IMR-90 (cell line): ENCODE measurements around the gene TES. TPM values are rescaled to one million over a fixed set of nuclear protein-coding genes. Genes with fewer than 3 reads are reported as not detected.
A peak's percentile ranks its signal among the peaks of the same experiment; 100 is the strongest.

Experiments used
- ATAC-seq: fragments of 200-7000 bp; cut with Tn5 transposase; 2 replicates; pipeline ENCODE4 v1.9.1; 2020; ENCODE audit warnings: low read depth, mild to moderate bottlenecking, moderate library complexity
- BruUV-seq: library from RNA; stranded (reverse); fragments of 400-500 nt; replicated peaks from 2 replicates; lab custom pipeline; 2021; lab: Mats Ljungman, UMichigan
- CTCF ChIA-PET: fragments of 300-600 bp; formaldehyde crosslinking; extraction: SDS; loops from one replicate; lab custom pipeline; 2021; ENCODE audit warnings: antibody characterized with exemption; lab: Yijun Ruan, JAX
- POLR2A ChIA-PET: fragments of 300-600 bp; sonication (Branson Sonifier 250); formaldehyde crosslinking; loops from one replicate; lab custom pipeline; 2022; ENCODE audit warnings: antibody characterized with exemption; ENCODE audit not compliant: unreplicated experiment; lab: Charles Lee
- DNase-seq: peaks from one replicate; pipeline ENCODE4 v3.0.0; 2013
- H2AFZ ChIP-seq: replicated peaks from 2 replicates; pipeline ENCODE3; 2013; ENCODE audit warnings: low read length, mild to moderate bottlenecking; ENCODE audit not compliant: poor library complexity
- H2AK5ac ChIP-seq: 2 replicates; pipeline ENCODE4 v1.6.1; 2013; ENCODE audit warnings: low read depth, low read length, inconsistent platforms
- H2AK9ac ChIP-seq: replicated peaks from 2 replicates; pipeline ENCODE3; 2013; ENCODE audit warnings: mild to moderate bottlenecking, low read depth, low read length, moderate library complexity; ENCODE audit not compliant: poor library complexity
- H2BK120ac ChIP-seq: 2 replicates; pipeline ENCODE4 v1.6.1; 2013; ENCODE audit warnings: low read depth, low read length, inconsistent platforms
- H2BK15ac ChIP-seq: 3 replicates; pipeline ENCODE4 v1.6.1; 2013; ENCODE audit warnings: low read depth, low read length, inconsistent platforms
- H2BK20ac ChIP-seq: 2 replicates; pipeline ENCODE4 v1.6.1; 2013; ENCODE audit warnings: low read depth, mild to moderate bottlenecking, inconsistent platforms, low read length, moderate library complexity
- H2BK5ac ChIP-seq: 2 replicates; pipeline ENCODE4 v1.6.1; 2013; ENCODE audit warnings: mild to moderate bottlenecking, low read depth, low read length, inconsistent platforms; ENCODE audit not compliant: poor library complexity, severe bottlenecking
- H3K14ac ChIP-seq: replicated peaks from 2 replicates; pipeline ENCODE4 v1.6.1; 2013; ENCODE audit warnings: low read depth, low read length, inconsistent platforms
- H3K18ac ChIP-seq: 2 replicates; pipeline ENCODE4 v1.6.1; 2013; ENCODE audit warnings: low read depth, low read length, control low read depth
- H3K23ac ChIP-seq: 2 replicates; pipeline ENCODE4 v1.6.1; 2013; ENCODE audit warnings: low read depth, low read length, inconsistent platforms
- H3K27ac ChIP-seq: 2 replicates; pipeline ENCODE4 v1.5.1; 2013; ENCODE audit warnings: mild to moderate bottlenecking, control low read depth, low read length; ENCODE audit not compliant: insufficient read depth
- H3K27me3 ChIP-seq: 2 replicates; pipeline ENCODE4 v1.6.1; 2013; ENCODE audit warnings: low read length; ENCODE audit not compliant: control insufficient read depth, insufficient read depth
- H3K36me3 ChIP-seq: 2 replicates; pipeline ENCODE4 v1.6.1; 2013; ENCODE audit warnings: low read length, mixed read lengths; ENCODE audit not compliant: control insufficient read depth, insufficient read depth
- H3K4ac ChIP-seq: 2 replicates; pipeline ENCODE4 v1.6.1; 2013; ENCODE audit warnings: low read depth, low read length, inconsistent platforms
- H3K4me1 ChIP-seq: 2 replicates; pipeline ENCODE4 v1.6.1; 2013; ENCODE audit warnings: low read length, mixed read lengths; ENCODE audit not compliant: control insufficient read depth, insufficient read depth
- H3K4me2 ChIP-seq: 2 replicates; pipeline ENCODE4 v1.6.1; 2013; ENCODE audit warnings: low read depth, mild to moderate bottlenecking, control low read depth, low read length, moderate library complexity
- H3K4me3 ChIP-seq: 2 replicates; pipeline ENCODE4 v1.5.1; 2013; ENCODE audit warnings: low read depth, mild to moderate bottlenecking, control low read depth, low read length, moderate library complexity; ENCODE audit not compliant: insufficient read depth
- H3K56ac ChIP-seq: 2 replicates; pipeline ENCODE4 v1.6.1; 2013; ENCODE audit warnings: low read length, inconsistent platforms; ENCODE audit not compliant: insufficient read depth; ENCODE audit errors: extremely low read depth
- H3K79me1 ChIP-seq, 2 experiments: 2 replicates each; pipeline ENCODE4 v1.6.1; 2013; ENCODE audit warnings: low read length in 2 of 2, inconsistent platforms in 1 of 2, low read depth in 1 of 2
- H3K9ac ChIP-seq: 2 replicates; pipeline ENCODE4 v1.6.1; 2013; ENCODE audit warnings: low read depth, low read length, control low read depth
- H3K9me1 ChIP-seq: 2 replicates; pipeline ENCODE4 v1.6.1; 2013; ENCODE audit warnings: low read length, inconsistent platforms; ENCODE audit not compliant: insufficient read depth
- H3K9me3 ChIP-seq: 2 replicates; pipeline ENCODE4 v1.6.1; 2013; ENCODE audit warnings: low read length; ENCODE audit not compliant: control insufficient read depth, insufficient read depth
- H4K20me1 ChIP-seq: 2 replicates; pipeline ENCODE4 v1.6.1; 2013; ENCODE audit warnings: low read length, inconsistent platforms; ENCODE audit not compliant: insufficient read depth
- H4K5ac ChIP-seq: 2 replicates; pipeline ENCODE4 v1.6.1; 2013; ENCODE audit warnings: mild to moderate bottlenecking, low read depth, low read length, control low read depth
- H4K8ac ChIP-seq, 2 experiments: 2 replicates each; pipeline ENCODE4 v1.6.1; 2013; ENCODE audit warnings: low read depth in 2 of 2, low read length in 2 of 2, control low read depth in 1 of 2, inconsistent platforms in 1 of 2
- H4K91ac ChIP-seq: 2 replicates; pipeline ENCODE4 v1.6.1; 2013; ENCODE audit warnings: low read depth, low read length, inconsistent platforms; ENCODE audit not compliant: insufficient read depth
- BHLHE40 ChIP-seq: fragments of 150-350 bp; IDR thresholded peaks from 2 replicates; pipeline ENCODE4 v1.6.1; 2016; ENCODE audit warnings: mild to moderate bottlenecking, low read depth, low read length
- CEBPB ChIP-seq: IDR thresholded peaks from 2 replicates; pipeline ENCODE4 v1.6.1; 2012; ENCODE audit warnings: low read depth, low read length, improper control_type of control experiment
- CHD1 ChIP-seq: IDR thresholded peaks from 2 replicates; pipeline ENCODE4 v1.6.1; 2012; ENCODE audit warnings: low read depth, low read length, improper control_type of control experiment
- CTCF ChIP-seq: conservative IDR thresholded peaks from 2 replicates; pipeline ENCODE4 v1.5.1; 2012; ENCODE audit warnings: mild to moderate bottlenecking, low read depth, low read length, improper control_type of control experiment
- ELK1 ChIP-seq: fragments of 150-350 bp; IDR thresholded peaks from 2 replicates; pipeline ENCODE4 v1.6.1; 2016; ENCODE audit warnings: low read depth, mild to moderate bottlenecking, low read length, moderate library complexity, borderline replicate concordance
- FOS ChIP-seq: fragments of 150-350 bp; IDR thresholded peaks from 2 replicates; pipeline ENCODE4 v1.6.1; 2016; ENCODE audit warnings: low read depth, low read length
- MAFK ChIP-seq: IDR thresholded peaks from 2 replicates; pipeline ENCODE4 v1.6.1; 2012; ENCODE audit warnings: low read depth, low read length, improper control_type of control experiment
- MAZ ChIP-seq: IDR thresholded peaks from 2 replicates; pipeline ENCODE4 v1.6.1; 2012; ENCODE audit warnings: low read depth, mild to moderate bottlenecking, low read length, improper control_type of control experiment, moderate library complexity, borderline replicate concordance
- MXI1 ChIP-seq: IDR thresholded peaks from 2 replicates; pipeline ENCODE4 v1.6.1; 2012; ENCODE audit warnings: low read depth, mild to moderate bottlenecking, low read length, moderate library complexity, borderline replicate concordance
- NFE2L2 ChIP-seq: fragments of 150-350 bp; IDR thresholded peaks from 2 replicates; pipeline ENCODE4 v1.6.1; 2016; ENCODE audit warnings: low read depth, mild to moderate bottlenecking, low read length
- POLR2A ChIP-seq: IDR thresholded peaks from 2 replicates; pipeline ENCODE4 v1.6.1; 2012; ENCODE audit warnings: mild to moderate bottlenecking, low read depth, low read length
- RCOR1 ChIP-seq: IDR thresholded peaks from 2 replicates; pipeline ENCODE4 v1.6.1; 2012; ENCODE audit warnings: mild to moderate bottlenecking, low read length, improper control_type of control experiment; ENCODE audit not compliant: insufficient replicate concordance
- RFX5 ChIP-seq: IDR thresholded peaks from 2 replicates; pipeline ENCODE4 v1.8.0; 2012; ENCODE audit warnings: low read depth, mild to moderate bottlenecking, low read length, moderate library complexity
- WGBS, 2 experiments: methylation state at CpG; one replicate each; pipeline versions ENCODE4 v1.1.5 to v1.1.7; 2013; ENCODE audit warnings: missing lambda C conversion rate in 2 of 2; ENCODE audit not compliant: insufficient read length in 1 of 2; ENCODE audit errors: extremely low coverage in 2 of 2; 5-methylcytosine and 5-hydroxymethylcytosine counted together
- dilution Hi-C: fragments of 300-500 bp; cut with HindIII; formaldehyde crosslinking; loops from one replicate; pipeline ENCODE4 v1.14.3; 2018; ENCODE audit warnings: low sequenced_read_pairs; ENCODE audit not compliant: unreplicated experiment
- in situ Hi-C: fragments of 300-500 bp; cut with MboI; formaldehyde crosslinking; loops from 3 replicates; pipeline ENCODE4 v1.14.3; 2019; ENCODE audit warnings: low sequenced_read_pairs, inconsistent platforms, mixed read lengths
- intact Hi-C: fragments of 100-400 bp; cut with micrococcal nuclease; formaldehyde crosslinking; loops from 2 replicates; pipeline ENCODE4 v1.10.0; 2022
- polyA plus RNA-seq, 3 experiments: library from polyadenylated mRNA; depleted of rRNA; stranded (reverse); fragments of >200 nt; gene quantifications; 2 replicates each; pipeline ENCODE4 v1.2.3, GENCODE V29; 2012; ENCODE audit warnings: low replicate concordance in 1 of 3
- total RNA-seq: library from RNA; depleted of rRNA; stranded (reverse); fragments of >200 nt; gene quantifications from 2 replicates; pipeline ENCODE4 v1.2.3, GENCODE V29; 2012

TES gene
- total and polyA plus RNA-seq, 2 of the 4 experiments (the other 2 are of a cell fraction) = 54.0 to 83.3 TPM

- H3K23ac ChIP-seq = peak overlapping the region; percentile 8; the same call in 1 of the 2 replicates
- no peaks in the 10 kb centered on the region for H3K27me3 ChIP-seq
- peak overlapping the region; percentile 83 for H2BK120ac ChIP-seq
- H3K4me2 ChIP-seq = peak overlapping the region; percentile 53; the same call in 1 of the 2 replicates
- no peak overlapping the region for H2AK9ac ChIP-seq
- no peaks in the 10 kb centered on the region for H3K9me3 ChIP-seq
- no peak for ATAC-seq
- no peak overlapping the region for H3K4me3 ChIP-seq
- no peak for DNase-seq
- H2BK15ac ChIP-seq = peak overlapping the region; percentile 25; the same call in 1 of the 3 replicates
- H3K56ac ChIP-seq = peak overlapping the region; percentile 7; the same call in 1 of the 2 replicates
- H4K20me1 ChIP-seq = no peaks in the 10 kb centered on the region
- no peaks in the 10 kb centered on the region; a peak in 1 of 4 replicates for H3K79me1 ChIP-seq
- H4K91ac ChIP-seq = peak overlapping the region; percentile 74
- H3K9ac ChIP-seq = peak overlapping the region; percentile 28; the same call in 1 of the 2 replicates
- H3K9me1 ChIP-seq = peaks cover 3% of the 10 kb centered on the region; the same call in 1 of the 2 replicates
- ChIA-PET CTCF (interaction anchor here (0.9 to 5.8 kb wide), 5 partner anchors 22 to 416 kb away, joined by 3 to 49 read pairs (median 4); no protein-coding TSS in a partner anchor), POLR2A (interaction anchor here (0.6 to 0.8 kb wide), 2 partner anchors 59 to 413 kb away, joined by 3 to 4 read pairs; no protein-coding TSS in a partner anchor)
- WGBS, 2 experiments = no CpG with 5 or more reads among the region's 2 CpGs
- H3K18ac ChIP-seq = peak overlapping the region; percentile 97
- H2BK5ac ChIP-seq = peak overlapping the region; percentile 95
- H3K27ac ChIP-seq = peak overlapping the region; percentile 51; the same call in 1 of the 2 replicates
- no peak for TF ChIP-seq BHLHE40
- TF ChIP-seq POLR2A = no peak
- no peak for TF ChIP-seq MAFK
- TF ChIP-seq CHD1 = no peak
- TF ChIP-seq CEBPB = no peak
- no peak for TF ChIP-seq FOS
- TF ChIP-seq RCOR1 = no peak
- TF ChIP-seq ELK1 = no peak
- TF ChIP-seq RFX5 = no peak
- no peak for TF ChIP-seq NFE2L2
- TF ChIP-seq MXI1 = no peak
- no peak for TF ChIP-seq CTCF
- no peak for TF ChIP-seq MAZ
- intact Hi-C loops = loop anchor here (2.0 kb wide), 1 partner anchor 351 kb away; no protein-coding TSS in a partner anchor
- peak overlapping the region; percentile 96 for H3K14ac ChIP-seq
- no peak overlapping the region for H2AFZ ChIP-seq
- peak overlapping the region; percentile 3 to 63; a peak in 3 of 4 replicates for H4K8ac ChIP-seq
- H3K4me1 ChIP-seq = peaks cover 8% of the 10 kb centered on the region
- H2BK20ac ChIP-seq = peak overlapping the region; percentile 96
- peak overlapping the region; percentile 66 for H3K4ac ChIP-seq
- no peaks in the 10 kb centered on the region for H3K36me3 ChIP-seq
- H4K5ac ChIP-seq = peak overlapping the region; percentile 25; the same call in 1 of the 2 replicates
- dilution Hi-C loops = no loop called here
- peak overlapping the region; percentile 2; the same call in 1 of the 2 replicates for H2AK5ac ChIP-seq
- no TSS peak for BruUV-seq
- in situ Hi-C loops = loop anchor here (5.0 to 10.0 kb wide), 4 partner anchors 61 to 639 kb away; partner anchors contain the start of gene CAV1
These were observed 34.1 kb upstream of the TES start for GRCh38 chr7:116176226-116176625.
